Smooth muscle cell of the brain vasculature (primary cell): ENCODE results near the gene MAF.

Source experiments
- DNase-seq: peaks from one replicate; pipeline ENCODE4 v3.0.0-alpha.2; 2012; ENCODE audit warnings: low read depth, low spot score

MAF gene

GRCh38 chr16:79600638-79601091 lies at the start of gene MAF:
Gene MAF (minus strand): TSS chr16:79600737. CDS start chr16:79599902, 835 bp downstream.
- DNase-seq: peak; percentile 85

DNA sequence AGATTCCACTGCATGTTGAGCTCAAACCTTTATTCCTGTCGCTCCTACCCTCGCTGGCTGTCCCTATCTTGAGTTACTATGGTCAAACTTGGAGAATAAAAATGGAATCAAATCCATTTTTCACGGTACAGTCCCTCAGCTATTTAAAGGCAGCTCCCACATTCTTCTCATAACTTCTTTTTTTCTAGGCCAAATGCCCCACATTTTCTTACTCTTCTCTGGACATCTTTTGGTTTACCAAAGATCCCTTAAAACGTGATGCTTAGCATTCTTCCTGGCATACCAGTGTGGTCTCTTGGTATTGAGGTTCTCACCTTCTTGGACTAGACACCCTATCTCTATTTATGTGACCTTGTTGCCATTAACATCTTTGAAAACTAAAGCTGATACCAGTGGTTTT lies 48.3 kb upstream of the MAF start:
- DNase-seq: no peak

- DNase-seq: no peak
These were observed 47.0 kb upstream of the MAF start for GRCh38 chr16:79647586-79647985.

- DNase-seq: no peak
These were observed 45.2 kb upstream of the MAF start for GRCh38 chr16:79645701-79646100.

DNA sequence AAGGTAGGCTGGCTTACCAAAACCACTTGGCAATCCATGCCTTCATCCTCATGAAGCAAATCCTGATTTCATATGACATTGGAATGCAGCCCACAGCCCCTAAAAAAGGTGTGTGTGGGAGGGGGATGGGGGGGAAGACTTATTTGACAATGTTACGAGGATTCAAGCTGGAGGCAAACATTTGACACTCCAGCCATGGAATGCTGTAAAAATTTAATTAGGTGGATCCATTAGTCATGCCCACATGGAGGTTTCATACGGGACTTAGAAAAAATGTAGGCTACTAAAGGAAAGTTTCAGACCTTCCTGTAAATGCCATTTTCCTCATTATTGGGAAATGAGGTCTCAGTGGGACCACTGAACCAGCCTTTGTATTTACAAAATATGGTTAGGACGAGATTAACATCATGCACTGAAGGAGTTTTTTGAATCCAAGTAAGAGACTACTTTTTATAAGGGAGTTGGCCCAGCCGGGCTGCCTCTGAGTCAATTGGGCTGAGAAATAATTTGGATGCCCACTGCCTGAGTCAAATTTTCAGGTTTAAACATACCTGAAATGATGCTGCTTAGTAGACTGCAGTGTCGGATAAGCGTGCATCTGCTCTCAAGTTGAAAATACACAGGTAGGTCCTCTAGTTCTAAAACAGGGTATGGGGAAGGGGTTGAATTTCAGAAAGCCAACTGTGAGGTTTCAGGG lies 44.6 kb upstream of the MAF start:
- DNase-seq: no peak

DNA sequence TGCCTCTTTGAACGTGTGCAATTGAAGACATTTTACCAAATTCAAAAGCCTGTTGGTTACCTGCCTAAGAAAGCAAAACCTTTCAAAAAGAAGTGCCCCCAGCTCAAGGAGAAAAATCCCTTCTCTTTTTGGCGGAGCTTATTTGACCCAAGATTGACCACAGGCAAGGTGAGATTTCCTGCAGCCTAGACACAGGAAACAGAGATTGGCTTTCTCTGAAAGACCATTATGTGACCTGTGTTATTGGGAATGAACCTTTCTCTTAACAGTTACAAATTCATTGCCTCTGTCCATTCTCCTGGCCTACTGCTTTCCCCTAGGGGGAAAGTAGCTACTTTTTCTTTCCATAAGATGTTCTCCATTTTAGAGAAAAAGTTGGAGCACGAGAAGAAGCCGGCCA lies 42.1 kb upstream of the MAF start:
- DNase-seq: no peak

DNA sequence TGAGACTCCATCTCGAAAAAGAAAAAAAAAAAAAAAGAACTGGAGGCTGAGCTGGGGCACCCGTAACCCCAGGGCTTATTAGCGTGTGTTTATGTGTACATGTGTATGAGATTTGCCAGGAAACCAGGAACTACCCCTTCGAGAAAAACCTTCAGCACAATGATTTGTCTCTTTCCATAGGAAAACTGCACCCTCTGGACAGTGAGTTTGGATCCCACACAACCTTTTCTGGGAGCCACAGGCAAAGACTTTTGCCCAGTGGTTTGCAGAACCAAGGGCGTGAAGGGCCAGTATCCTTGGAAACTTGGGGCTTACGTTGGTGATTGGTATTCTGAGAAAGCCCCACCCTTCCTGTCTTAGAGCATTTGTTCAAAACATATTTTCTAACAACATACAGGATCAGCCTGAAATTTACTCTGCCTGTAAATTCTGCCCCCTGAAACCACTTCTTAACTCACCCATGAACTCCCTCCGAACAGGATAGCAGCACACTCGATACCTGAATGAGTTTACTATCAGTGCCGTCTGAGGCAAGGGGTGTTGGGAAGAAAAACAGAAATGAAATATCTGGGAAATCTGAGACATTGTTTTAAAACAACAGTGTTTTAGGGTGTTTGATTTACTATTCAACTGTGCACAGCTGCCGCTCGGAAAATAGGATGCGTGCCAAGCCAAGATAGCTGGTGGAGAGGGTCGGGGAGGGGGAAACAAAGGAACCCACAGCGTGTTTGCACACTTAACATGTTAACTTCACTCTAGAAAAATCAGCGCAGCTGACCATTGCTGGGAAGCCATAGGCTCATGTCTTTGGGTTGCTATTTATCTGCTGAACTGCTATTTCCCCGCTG lies 40.2 kb upstream of the MAF start:
- DNase-seq: no peak

GRCh38 chr16:79639576-79640311 lies 39.2 kb upstream of the MAF start:
- DNase-seq: no peak

- DNase-seq: no peak
These were observed 37.8 kb upstream of the MAF start for GRCh38 chr16:79638386-79638785.

- DNase-seq: no peak
These were observed 35.0 kb upstream of the MAF start for GRCh38 chr16:79635488-79635887.

- no peak for DNase-seq
These were observed 33.8 kb upstream of the MAF start for GRCh38 chr16:79634298-79634697.

DNA sequence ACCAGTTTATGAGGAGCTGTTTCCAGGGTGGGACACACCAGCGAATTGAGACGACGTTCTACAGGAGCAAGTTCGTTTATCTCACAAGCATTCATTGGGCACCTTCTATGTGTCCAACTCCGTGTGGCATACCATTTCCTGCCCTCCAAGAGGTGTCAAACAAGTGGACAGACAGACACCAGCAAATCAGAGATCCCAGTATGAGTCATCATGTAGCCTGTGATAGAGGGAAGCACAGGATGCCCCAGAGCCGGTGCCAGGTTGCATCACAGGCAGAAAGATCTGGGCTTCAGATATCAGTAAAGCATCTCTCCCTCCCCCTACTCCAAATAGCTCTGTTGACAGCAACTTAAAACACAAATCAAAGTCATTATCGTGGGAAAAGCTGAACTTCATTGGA lies 31.8 kb upstream of the MAF start:
- no peak for DNase-seq

- no peak for DNase-seq
These were observed 28.5 kb upstream of the MAF start for GRCh38 chr16:79628988-79629387.

GRCh38 chr16:79628501-79628975 lies 28.0 kb upstream of the MAF start:
- DNase-seq: peak; percentile 66

GRCh38 chr16:79627092-79627491 lies 26.6 kb upstream of the MAF start:
- no peak for DNase-seq

DNA sequence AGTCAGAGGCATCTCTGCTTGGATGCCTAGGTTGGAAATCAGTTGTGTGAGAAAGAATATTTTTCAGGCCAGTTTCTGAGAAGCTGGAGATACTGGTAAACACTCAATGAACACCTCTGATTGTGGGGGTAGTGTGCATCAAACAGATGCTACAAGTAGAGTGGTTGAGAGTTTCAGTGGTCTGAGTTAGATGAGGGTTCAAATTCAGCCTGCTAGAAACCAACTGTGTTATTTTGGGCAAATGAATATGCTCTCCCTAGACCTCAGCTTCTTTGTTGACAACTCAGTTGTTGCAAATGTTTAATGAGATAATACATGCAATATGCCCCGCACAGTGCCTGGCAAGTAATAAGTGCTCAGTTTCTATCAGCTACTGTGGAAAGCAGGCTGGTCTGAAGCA lies 25.2 kb upstream of the MAF start:
- no peak for DNase-seq

GRCh38 chr16:79623824-79624223 lies 23.3 kb upstream of the MAF start:
- DNase-seq: no peak

DNA sequence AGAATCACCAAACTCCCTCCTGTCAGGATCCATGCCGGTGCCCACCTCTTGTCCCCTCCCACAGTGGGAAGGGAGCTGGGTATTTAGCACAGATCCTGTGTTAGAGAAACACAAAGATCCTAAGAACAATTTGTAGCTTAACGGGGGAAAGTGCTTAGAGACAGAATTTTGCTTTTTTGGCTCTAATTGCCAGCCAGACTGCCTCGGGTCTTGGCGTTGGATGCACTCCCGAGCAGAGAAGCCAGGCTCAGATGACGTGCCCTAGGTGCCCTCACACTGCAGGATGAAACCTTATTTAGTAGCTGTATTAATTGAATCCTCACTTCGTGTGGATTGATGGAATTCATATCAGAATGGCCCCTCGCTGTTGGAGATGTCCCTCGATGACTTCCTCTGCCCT lies 22.5 kb upstream of the MAF start:
- DNase-seq: no peak

- no peak for DNase-seq
These were observed 20.5 kb upstream of the MAF start for GRCh38 chr16:79621027-79621426.

GRCh38 chr16:79618692-79619050 lies 18.1 kb upstream of the MAF start:
- no peak for DNase-seq

GRCh38 chr16:79618041-79618691 lies 17.6 kb upstream of the MAF start:
- no peak for DNase-seq

DNA sequence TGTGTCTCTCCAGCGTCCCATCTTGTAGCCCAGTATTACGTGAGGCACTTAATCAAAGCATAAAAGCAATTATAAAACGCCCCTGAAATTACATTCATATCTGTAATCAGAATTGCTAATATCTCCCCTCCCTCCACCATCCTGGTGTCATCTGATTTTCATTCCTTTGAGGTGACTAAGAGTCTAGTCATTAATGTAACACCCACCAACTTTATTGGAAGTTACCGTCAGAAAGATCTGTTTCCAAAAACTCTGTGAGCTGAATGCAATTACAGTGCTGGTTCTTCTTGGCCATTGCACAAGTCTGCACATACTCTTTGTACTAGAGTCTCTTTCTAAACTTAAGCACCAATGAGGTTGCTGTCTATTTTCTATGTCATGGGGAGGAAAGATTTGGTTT lies 12.5 kb upstream of the MAF start:
- no peak for DNase-seq
